ENCODE results near the gene CBX7.

CBX7 gene

DNA sequence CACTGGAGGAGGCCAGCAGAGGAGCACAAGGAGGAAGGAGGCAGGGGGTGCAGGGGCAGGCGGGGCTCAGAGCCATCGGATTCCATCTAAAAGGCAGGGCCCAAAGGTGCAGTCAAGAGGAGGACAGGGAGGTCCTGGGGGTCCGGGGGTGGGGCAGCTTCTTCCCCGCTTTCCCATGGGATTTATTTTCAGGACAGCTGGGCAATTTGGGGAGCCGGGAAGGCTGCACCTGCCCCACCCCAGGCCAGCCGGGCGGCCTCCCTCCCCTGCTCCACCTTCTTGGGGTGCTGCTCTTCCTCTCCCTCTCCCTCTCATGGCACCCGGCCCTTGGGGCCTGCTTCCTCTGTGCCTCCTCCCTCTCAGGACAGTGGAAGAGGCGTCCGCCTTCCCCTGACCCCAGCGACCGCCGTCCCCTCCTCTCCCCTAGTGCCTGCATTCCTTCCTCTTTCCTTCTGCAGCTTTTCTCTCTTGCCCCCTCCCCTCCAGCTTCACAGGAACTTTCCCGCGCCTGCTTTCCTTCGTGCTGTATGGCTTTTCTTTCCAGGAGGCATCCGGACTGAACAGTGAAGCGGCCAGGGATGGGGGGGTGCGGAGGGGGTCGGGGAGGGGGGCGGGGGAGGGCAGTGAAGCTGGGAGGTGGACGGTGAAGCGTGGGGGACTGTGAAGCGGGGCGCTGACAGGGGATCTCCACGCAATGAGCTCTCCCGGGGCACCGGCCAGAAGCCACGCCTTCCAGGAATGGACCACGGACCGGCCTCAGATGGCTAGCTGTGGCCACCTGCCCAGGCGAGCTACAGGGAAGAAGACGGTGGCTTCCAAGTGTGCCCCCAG is 28.5 kb downstream of the CBX7 start:
- DNase-seq (ENCODE audit: low spot score): no peak

GRCh38 chr22:39122772-39123470 is 29.6 kb downstream of the CBX7 start:
- DNase-seq (ENCODE audit: low spot score): no peak

- no peak for DNase-seq (ENCODE audit: low spot score)
Observed at GRCh38 chr22:39120983-39121382, 31.5 kb downstream of the CBX7 start.

DNA sequence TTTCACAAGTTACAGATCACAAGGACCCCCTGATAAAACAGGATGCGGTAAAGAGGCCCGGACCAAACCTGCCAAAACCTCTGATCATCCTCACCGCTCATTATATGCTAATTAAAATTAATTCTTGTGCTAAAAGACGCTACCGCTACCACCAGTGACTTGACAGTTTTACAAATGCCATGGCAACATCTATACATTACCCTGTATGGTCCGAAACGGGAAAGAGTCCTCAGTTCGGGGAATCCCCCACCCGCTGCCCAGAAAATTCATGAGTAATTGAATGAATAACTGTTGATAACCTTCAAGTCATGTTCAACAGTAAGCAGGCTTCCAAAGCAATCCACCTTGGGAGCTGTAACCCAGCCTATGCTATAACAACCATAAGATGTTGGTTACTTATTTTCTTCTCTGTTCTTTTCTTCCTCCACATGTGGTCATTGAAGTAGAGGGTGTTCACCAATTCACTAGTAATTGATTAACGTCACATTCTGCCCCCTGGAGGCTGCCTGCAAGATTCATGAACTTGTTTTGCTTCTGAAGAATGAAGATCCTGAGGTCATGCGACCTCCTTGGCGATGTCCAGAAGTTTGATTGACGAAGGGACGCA is 34.8 kb downstream of the CBX7 start:
- peak; percentile 72 for DNase-seq (ENCODE audit: low spot score)

GRCh38 chr22:39115977-39116621 is 36.4 kb downstream of the CBX7 start:
- DNase-seq (ENCODE audit: low spot score): no peak

GRCh38 chr22:39115570-39115969 is 36.9 kb downstream of the CBX7 start:
- DNase-seq (ENCODE audit: low spot score): no peak

DNA sequence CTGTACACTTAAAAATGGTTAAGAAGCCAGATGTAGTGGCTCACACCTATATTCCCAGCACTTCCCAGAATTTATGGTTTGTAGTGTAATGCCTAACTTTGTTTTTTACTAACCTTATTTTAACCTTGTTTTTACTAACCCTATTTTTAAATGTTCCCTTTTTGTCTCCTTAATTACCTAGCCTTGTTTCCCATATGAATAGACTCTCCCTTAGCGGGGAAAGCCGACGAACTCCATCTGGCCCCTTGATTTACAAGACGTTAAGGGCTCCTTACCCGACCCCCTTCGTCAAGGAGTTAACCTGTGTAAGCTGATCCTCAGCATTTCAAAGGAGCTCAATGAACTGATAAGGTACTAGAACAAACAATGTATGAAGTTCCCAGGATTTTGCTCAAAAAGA is 38.4 kb downstream of the CBX7 start:
- DNase-seq (ENCODE audit: low spot score): no peak

DNA sequence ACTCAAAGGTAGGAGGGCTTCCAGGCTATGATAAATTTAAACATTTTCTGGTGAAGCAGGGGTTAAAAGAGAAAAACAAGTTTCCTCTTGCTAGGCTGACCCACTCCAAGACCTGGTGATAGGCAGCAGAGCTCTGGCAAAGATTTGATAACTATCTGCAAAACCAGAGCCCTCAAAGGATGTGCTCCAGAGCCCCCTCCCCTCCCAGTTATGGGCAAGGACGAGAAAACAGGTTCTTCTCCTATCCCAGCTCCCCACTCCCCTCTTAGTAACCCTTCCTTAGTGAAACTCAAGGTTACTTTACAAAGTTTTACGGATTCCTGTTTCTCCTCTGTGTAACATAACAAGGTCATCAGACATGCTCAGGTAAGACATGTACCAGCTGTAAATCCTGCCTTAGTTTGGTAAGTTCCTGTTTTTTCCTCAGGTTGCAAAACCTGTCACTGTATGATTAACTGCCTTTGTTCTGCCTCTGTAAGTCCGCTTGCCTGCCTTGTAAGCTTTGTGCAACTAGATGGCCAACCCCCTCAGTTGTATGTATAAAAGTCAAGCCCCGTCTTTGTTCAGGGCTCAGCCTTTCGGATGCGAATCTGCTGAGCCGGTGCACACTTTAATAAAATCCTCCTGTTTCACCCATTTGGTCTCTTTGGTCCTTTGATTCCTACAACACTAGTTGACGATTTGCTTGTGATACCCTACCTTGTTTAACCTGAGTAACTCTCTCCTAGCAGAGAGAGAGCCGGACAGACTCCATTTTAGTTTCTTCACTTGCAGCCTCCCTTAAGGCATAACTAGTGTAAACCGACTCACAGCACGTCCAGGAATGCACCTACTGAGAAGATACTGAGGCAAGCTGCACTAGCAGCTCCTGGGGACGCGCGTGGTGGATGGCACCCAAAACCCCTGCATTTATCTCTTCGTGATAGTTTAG is 41.6 kb downstream of the CBX7 start:
- DNase-seq (ENCODE audit: low spot score): no peak

GRCh38 chr22:39109361-39109760 is 43.1 kb downstream of the CBX7 start:
- DNase-seq (ENCODE audit: low spot score): no peak

- no peak for DNase-seq (ENCODE audit: low spot score)
Observed at GRCh38 chr22:39108487-39108886, 44.0 kb downstream of the CBX7 start.

GRCh38 chr22:39106326-39106725 is 46.2 kb downstream of the CBX7 start:
- no peak for DNase-seq (ENCODE audit: low spot score)

GRCh38 chr22:39103431-39103830 is 49.0 kb downstream of the CBX7 start:
- DNase-seq (ENCODE audit: low spot score): no peak

GRCh38 chr22:39101226-39101625 is 51.3 kb downstream of the CBX7 start:
- no peak for DNase-seq (ENCODE audit: low spot score)

GRCh38 chr22:39098576-39098975 is 53.9 kb downstream of the CBX7 start:
- DNase-seq (ENCODE audit: low spot score): no peak

- no peak for DNase-seq (ENCODE audit: low spot score)
Observed at GRCh38 chr22:39098026-39098425, 54.5 kb downstream of the CBX7 start.

DNA sequence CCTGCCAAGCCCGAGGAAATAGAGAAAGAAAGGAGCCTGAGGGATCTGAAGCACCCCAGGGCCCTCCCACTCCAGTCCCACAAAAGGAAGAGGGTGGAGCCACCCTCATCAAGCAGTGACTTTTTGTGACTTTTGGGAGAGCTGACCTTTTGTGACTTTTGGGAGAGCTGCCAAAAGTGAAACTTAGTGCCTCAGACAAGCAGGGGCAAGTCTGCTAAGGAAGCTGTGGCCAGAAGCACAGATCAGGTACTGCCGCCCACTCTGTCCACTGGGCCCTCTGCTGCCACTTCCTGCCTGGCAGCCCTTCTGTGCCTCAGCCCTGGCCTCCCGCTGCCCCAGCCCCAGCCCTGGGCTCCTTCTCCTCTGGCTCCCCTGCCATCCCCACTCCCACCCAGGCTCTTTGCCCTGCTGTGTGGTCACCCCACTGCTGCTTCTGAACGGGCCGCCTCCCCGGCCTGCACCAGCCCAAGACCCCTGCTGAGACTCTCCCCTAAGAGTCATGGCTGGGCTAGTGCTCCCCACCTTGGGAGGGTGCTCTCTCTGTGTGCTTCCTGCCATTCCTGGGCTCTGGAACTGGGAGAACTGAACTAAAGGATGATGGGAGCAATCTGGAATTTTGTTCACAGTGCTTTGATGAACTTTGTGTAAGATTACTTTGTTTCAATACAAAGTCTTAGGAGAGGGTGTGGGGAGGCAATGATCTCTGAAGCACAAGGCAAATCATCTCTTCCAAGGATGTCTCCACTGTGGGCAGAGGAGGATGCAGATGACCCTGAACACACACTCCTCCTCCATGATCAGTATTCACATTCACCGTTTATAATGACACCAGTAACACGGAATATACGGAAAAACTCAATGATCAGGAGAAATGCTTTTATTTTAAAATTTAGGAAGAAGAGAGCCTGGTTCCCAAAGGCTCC is 55.1 kb downstream of the CBX7 start, which contains the start of gene APOBEC3H:
TSS of gene APOBEC3H (plus strand) at position 147 of the 923 bp plus-strand sequence. CDS start 3,035 bp downstream, outside the sequence.
- DNase-seq (ENCODE audit: low spot score): peak; percentile 13

- DNase-seq (ENCODE audit: low spot score): no peak
Observed at GRCh38 chr22:39095971-39096370, 56.5 kb downstream of the CBX7 start.

DNA sequence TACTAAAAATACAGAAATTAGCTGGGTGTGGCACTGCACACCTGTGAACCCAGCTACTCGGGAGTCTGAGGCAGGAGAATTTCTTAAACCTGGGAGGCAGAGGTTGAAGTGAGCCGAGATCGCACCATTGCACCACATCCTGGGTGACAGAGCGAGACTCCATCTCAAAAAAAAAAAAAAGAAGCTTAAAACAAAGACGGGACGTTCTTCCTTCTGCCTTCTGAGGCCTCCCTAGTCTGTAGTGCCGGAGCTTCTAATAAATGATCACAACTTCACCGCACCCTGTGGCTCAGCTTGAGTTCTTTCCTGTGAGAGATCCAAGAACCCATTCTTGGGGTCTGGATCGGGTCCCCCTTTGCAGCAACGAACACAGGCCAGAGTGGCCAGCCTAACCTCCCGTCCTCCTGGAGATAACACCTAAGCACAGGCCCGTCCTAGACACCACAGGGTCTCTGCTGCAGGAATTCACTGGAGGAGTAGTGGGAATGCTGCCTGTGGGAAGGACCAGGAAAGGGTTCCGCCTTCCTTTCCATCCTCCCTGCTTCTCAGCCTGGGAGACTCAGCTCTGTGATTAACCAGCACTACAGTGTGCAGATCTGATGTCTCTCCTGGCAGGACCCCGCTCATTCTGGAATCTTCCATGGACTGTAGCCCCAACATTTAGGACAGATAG is 57.6 kb downstream of the CBX7 start:
- no peak for DNase-seq (ENCODE audit: low spot score)

GRCh38 chr22:39092111-39092862 is 60.2 kb downstream of the CBX7 start:
- no peak for DNase-seq (ENCODE audit: low spot score)
